GM04503 (cell line): Measurements from ENCODE around the gene TLE3.

Experiments
- DNase-seq: peaks from one replicate; pipeline ENCODE4 v3.0.0-alpha.2; 2012; ENCODE audit warnings: low read depth

The TLE3 gene

GRCh38 chr15:70082281-70082900 lies 15.3 kb downstream of the TLE3 start:
- DNase-seq: no peak

- no peak for DNase-seq
These were observed 16.1 kb downstream of the TLE3 start for GRCh38 chr15:70081612-70082011.

GRCh38 chr15:70080347-70080746 lies 17.4 kb downstream of the TLE3 start:
- no peak for DNase-seq

- no peak for DNase-seq
These were observed 17.8 kb downstream of the TLE3 start for GRCh38 chr15:70079888-70080287.

- no peak for DNase-seq
These were observed 18.9 kb downstream of the TLE3 start for GRCh38 chr15:70078578-70079417.

GRCh38 chr15:70077188-70078147 lies 20.2 kb downstream of the TLE3 start:
- DNase-seq: no peak

- DNase-seq: no peak
These were observed 23.3 kb downstream of the TLE3 start for GRCh38 chr15:70074380-70074779.

- no peak for DNase-seq
These were observed 25.2 kb downstream of the TLE3 start for GRCh38 chr15:70072479-70072878.

- DNase-seq: no peak
These were observed 25.9 kb downstream of the TLE3 start for GRCh38 chr15:70071799-70072198.

GRCh38 chr15:70069716-70070115 lies 28.0 kb downstream of the TLE3 start:
- DNase-seq: no peak

GRCh38 chr15:70068783-70069565 lies 28.7 kb downstream of the TLE3 start:
- no peak for DNase-seq

GRCh38 chr15:70067681-70068080 lies 30.0 kb downstream of the TLE3 start:
- DNase-seq: no peak

GRCh38 chr15:70067011-70067410 lies 30.7 kb downstream of the TLE3 start:
- no peak for DNase-seq

- DNase-seq: peak; percentile 7
These were observed 31.3 kb downstream of the TLE3 start for GRCh38 chr15:70066447-70066846.

GRCh38 chr15:70066004-70066403 lies 31.7 kb downstream of the TLE3 start:
- DNase-seq: no peak

- no peak for DNase-seq
These were observed 32.6 kb downstream of the TLE3 start for GRCh38 chr15:70065006-70065722.

GRCh38 chr15:70064441-70064840 lies 33.3 kb downstream of the TLE3 start:
- no peak for DNase-seq

- no peak for DNase-seq
These were observed 33.7 kb downstream of the TLE3 start for GRCh38 chr15:70063980-70064379.

- DNase-seq: no peak
These were observed 34.3 kb downstream of the TLE3 start for GRCh38 chr15:70063261-70063925.

- peak; percentile 90 for DNase-seq
These were observed 35.3 kb downstream of the TLE3 start for GRCh38 chr15:70062321-70062956.
